B cell (primary cell): ENCODE measurements around the gene ZCCHC24.

ENCODE experiments used
- CTCF ChIP-seq: fragments of 200-600 bp; IDR thresholded peaks from one replicate; pipeline ENCODE4 v1.8.0; 2022; ENCODE audit warnings: antibody characterized with exemption, mild to moderate bottlenecking
- EZH2 ChIP-seq: IDR thresholded peaks from 2 replicates; pipeline ENCODE4 v1.6.1; 2012; ENCODE audit warnings: borderline replicate concordance, low read depth, mild to moderate bottlenecking, moderate library complexity, low read length; ENCODE audit not compliant: insufficient read depth, poor library complexity, severe bottlenecking

GRCh38 chr10:79435271-79436065, 10.0 kb downstream of the ZCCHC24 start:
- TF ChIP-seq CTCF (no peak), EZH2 (no peak)
